Panc1 (cell line): ENCODE measurements around the gene FSHR. TPM values are rescaled to one million over a fixed set of nuclear protein-coding genes. Genes with fewer than 3 reads are reported as not detected.

Experiments used
- ATAC-seq: fragments of 200-7000 bp; cut with Tn5 transposase; 2 replicates; pipeline ENCODE4 v1.9.1; 2020; ENCODE audit warnings: mild to moderate bottlenecking, moderate library complexity
- BruUV-seq: library from RNA; stranded (reverse); fragments of 400-500 nt; replicated peaks from 2 replicates; lab custom pipeline; 2021; lab: Mats Ljungman, UMichigan
- CTCF ChIA-PET: fragments of 300-600 bp; sonication (Branson Sonifier 250); formaldehyde crosslinking; loops from one replicate; lab custom pipeline; 2022; ENCODE audit warnings: antibody characterized with exemption; lab: Charles Lee
- POLR2A ChIA-PET: fragments of 300-600 bp; sonication (Branson Sonifier 250); formaldehyde crosslinking; loops from one replicate; lab custom pipeline; 2022; ENCODE audit warnings: antibody characterized with exemption; lab: Charles Lee
- DNase-seq: peaks from one replicate; pipeline ENCODE4 v3.0.0-alpha.2; 2010; ENCODE audit warnings: low read depth, low spot score
- H3K27ac ChIP-seq: 2 replicates; pipeline ENCODE4 v1.5.1; 2011; ENCODE audit warnings: mild to moderate bottlenecking, low read length, inconsistent platforms
- H3K27me3 ChIP-seq: fragments of 200-500 bp; sonication (Bioruptor generic); 2 replicates; pipeline ENCODE4 v1.6.0; 2014; ENCODE audit warnings: low read length, inconsistent platforms; ENCODE audit not compliant: control insufficient read depth, insufficient read depth
- H3K36me3 ChIP-seq: fragments of 200-500 bp; sonication (Bioruptor generic); 2 replicates; pipeline ENCODE4 v1.5.1; 2014; ENCODE audit warnings: inconsistent platforms, mild to moderate bottlenecking, low read length, moderate library complexity; ENCODE audit not compliant: control insufficient read depth, insufficient read depth
- H3K4me1 ChIP-seq: 2 replicates; pipeline ENCODE4 v1.5.1; 2011; ENCODE audit warnings: inconsistent platforms, mild to moderate bottlenecking, low read length, moderate library complexity; ENCODE audit not compliant: control insufficient read depth, insufficient read depth
- H3K4me3 ChIP-seq, 2 experiments: 2 replicates each; pipeline ENCODE4 v1.5.1; 2011 to 2012; ENCODE audit warnings: low read depth in 2 of 2, low read length in 2 of 2, mild to moderate bottlenecking in 2 of 2, inconsistent platforms in 1 of 2, moderate library complexity in 1 of 2
- H3K9me3 ChIP-seq: fragments of 200-500 bp; sonication (Bioruptor generic); 2 replicates; pipeline ENCODE4 v1.5.1; 2014; ENCODE audit warnings: low read depth, mild to moderate bottlenecking, inconsistent platforms, low read length, moderate library complexity; ENCODE audit not compliant: control insufficient read depth, insufficient read depth
- CTCF ChIP-seq: fragments of 450-650 bp; IDR thresholded peaks from 2 replicates; pipeline ENCODE4 v1.5.1; 2017; ENCODE audit warnings: mild to moderate bottlenecking
- POLR2AphosphoS5 ChIP-seq: IDR thresholded peaks from 2 replicates; pipeline ENCODE4 v1.6.1; 2012; ENCODE audit warnings: mild to moderate bottlenecking, low read depth, low read length, moderate library complexity
- SIN3A ChIP-seq: IDR thresholded peaks from 2 replicates; pipeline ENCODE4 v1.6.1; 2012; ENCODE audit warnings: low read depth, mild to moderate bottlenecking, low read length, moderate library complexity, borderline replicate concordance; ENCODE audit not compliant: insufficient read depth
- TCF7L2 ChIP-seq: IDR thresholded peaks from 2 replicates; pipeline ENCODE4 v1.6.1; 2011; ENCODE audit warnings: mild to moderate bottlenecking, low read depth, low read length, inconsistent platforms
- in situ Hi-C: cut with HindIII; loops from 2 replicates; pipeline ENCODE4 v1.10.0; 2016; ENCODE audit warnings: low sequenced_read_pairs, low pct_unique_long_range_greater_than_20kb
- intact Hi-C: fragments of 100-400 bp; cut with micrococcal nuclease; formaldehyde crosslinking; loops from one replicate; pipeline ENCODE4 v1.10.0; 2022; ENCODE audit not compliant: unreplicated experiment
- total RNA-seq: library from RNA; stranded (reverse); gene quantifications from one replicate; pipeline ENCODE4 v1.2.1, GENCODE V29; 2021; ENCODE audit not compliant: unreplicated experiment
- TF ChIP-seq, protein P1 (sequence below), 2 experiments: IDR thresholded peaks; 2 replicates each; pipeline ENCODE4 v1.6.1; 2011 to 2012; ENCODE audit warnings: low read depth in 2 of 2, control low read depth in 1 of 2, low read length in 1 of 2, mild to moderate bottlenecking in 1 of 2, moderate library complexity in 1 of 2; ENCODE audit not compliant: insufficient read depth in 1 of 2

Gene FSHR
- total RNA-seq, 1 experiment from 2014 or later, result not detected

GRCh38 chr2:48939232-48939631 lies 215.1 kb downstream of the FSHR start:
- Histone ChIP-seq H3K27ac (no peak overlapping the region), H3K9me3 (no peaks in the 10 kb centered on the region), H3K36me3 (no peaks in the 10 kb centered on the region), H3K4me1 (no peaks in the 10 kb centered on the region), H3K4me3 (no peak overlapping the region), H3K27me3 (no peaks in the 10 kb centered on the region; the same call in none of the 2 replicates)
- ChIA-PET CTCF (no interaction called here), POLR2A (no interaction called here)
- intact Hi-C loops, result no loop called here
- BruUV-seq, result no TSS peak
- ATAC-seq (no peak), DNase-seq (no peak)
- TF ChIP-seq TCF7L2 (no peak), CTCF (no peak), SIN3A (no peak), POLR2AphosphoS5 (no peak)
- TF ChIP-seq, protein P1, sequence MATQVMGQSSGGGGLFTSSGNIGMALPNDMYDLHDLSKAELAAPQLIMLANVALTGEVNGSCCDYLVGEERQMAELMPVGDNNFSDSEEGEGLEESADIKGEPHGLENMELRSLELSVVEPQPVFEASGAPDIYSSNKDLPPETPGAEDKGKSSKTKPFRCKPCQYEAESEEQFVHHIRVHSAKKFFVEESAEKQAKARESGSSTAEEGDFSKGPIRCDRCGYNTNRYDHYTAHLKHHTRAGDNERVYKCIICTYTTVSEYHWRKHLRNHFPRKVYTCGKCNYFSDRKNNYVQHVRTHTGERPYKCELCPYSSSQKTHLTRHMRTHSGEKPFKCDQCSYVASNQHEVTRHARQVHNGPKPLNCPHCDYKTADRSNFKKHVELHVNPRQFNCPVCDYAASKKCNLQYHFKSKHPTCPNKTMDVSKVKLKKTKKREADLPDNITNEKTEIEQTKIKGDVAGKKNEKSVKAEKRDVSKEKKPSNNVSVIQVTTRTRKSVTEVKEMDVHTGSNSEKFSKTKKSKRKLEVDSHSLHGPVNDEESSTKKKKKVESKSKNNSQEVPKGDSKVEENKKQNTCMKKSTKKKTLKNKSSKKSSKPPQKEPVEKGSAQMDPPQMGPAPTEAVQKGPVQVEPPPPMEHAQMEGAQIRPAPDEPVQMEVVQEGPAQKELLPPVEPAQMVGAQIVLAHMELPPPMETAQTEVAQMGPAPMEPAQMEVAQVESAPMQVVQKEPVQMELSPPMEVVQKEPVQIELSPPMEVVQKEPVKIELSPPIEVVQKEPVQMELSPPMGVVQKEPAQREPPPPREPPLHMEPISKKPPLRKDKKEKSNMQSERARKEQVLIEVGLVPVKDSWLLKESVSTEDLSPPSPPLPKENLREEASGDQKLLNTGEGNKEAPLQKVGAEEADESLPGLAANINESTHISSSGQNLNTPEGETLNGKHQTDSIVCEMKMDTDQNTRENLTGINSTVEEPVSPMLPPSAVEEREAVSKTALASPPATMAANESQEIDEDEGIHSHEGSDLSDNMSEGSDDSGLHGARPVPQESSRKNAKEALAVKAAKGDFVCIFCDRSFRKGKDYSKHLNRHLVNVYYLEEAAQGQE (IDR thresholded peaks at IDR 0.05; ENCODE audit: insufficient read depth in 1 of 2, low read depth in 2 of 2, low read length in 1 of 2), result no peak
- in situ Hi-C loops, result no loop called here

DNA sequence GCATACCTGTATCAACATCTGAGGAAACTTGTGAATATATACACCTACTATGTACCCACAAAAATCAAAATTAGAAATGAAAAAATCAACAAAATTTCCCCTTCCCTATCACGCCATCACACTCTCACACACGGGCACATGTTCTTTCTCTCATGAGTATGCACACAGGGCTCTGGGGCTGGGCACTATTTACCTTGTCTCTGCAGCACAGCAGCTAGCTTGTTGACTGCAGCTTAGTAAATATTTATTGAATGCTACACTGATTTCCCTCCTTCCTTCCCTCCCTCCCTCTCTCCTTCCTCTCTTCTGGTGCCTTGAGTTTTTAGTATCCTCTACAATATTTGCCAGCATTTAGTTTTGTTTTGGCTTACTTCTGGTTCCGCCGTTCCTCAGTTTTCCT lies 216.1 kb downstream of the FSHR start:
- ChIA-PET POLR2A (no interaction called here), CTCF (no interaction called here)
- no peak for TF ChIP-seq SIN3A
- TF ChIP-seq POLR2AphosphoS5, result no peak
- no peak for TF ChIP-seq TCF7L2
- TF ChIP-seq, protein P1 (IDR thresholded peaks at IDR 0.05; ENCODE audit: insufficient read depth in 1 of 2, low read depth in 2 of 2, low read length in 1 of 2), result no peak
- TF ChIP-seq CTCF, result no peak
- H3K4me1 ChIP-seq, result no peaks in the 10 kb centered on the region
- no peak overlapping the region for H3K27ac ChIP-seq
- DNase-seq, result no peak
- no peaks in the 10 kb centered on the region for H3K36me3 ChIP-seq
- ATAC-seq, result no peak
- no TSS peak for BruUV-seq
- intact Hi-C loops, result no loop called here
- H3K9me3 ChIP-seq, result no peaks in the 10 kb centered on the region
- in situ Hi-C loops, result no loop called here
- no peak overlapping the region for H3K4me3 ChIP-seq
- no peaks in the 10 kb centered on the region; the same call in 1 of the 2 replicates for H3K27me3 ChIP-seq
